PC-9 (cell line): ENCODE results near the gene AKR1B1. TPM values are rescaled to one million over a fixed set of nuclear protein-coding genes. Genes with fewer than 3 reads are reported as not detected.

Source experiments
- BruUV-seq: library from RNA; stranded (reverse); fragments of 400-500 nt; replicated peaks from 2 replicates; lab custom pipeline; 2021; lab: Mats Ljungman, UMichigan
- CTCF ChIA-PET: fragments of 300-600 bp; sonication (Branson Sonifier 250); formaldehyde crosslinking; loops from one replicate; lab custom pipeline; 2022; ENCODE audit warnings: antibody characterized with exemption; lab: Charles Lee
- POLR2A ChIA-PET: fragments of 300-600 bp; sonication (Branson Sonifier 250); formaldehyde crosslinking; loops from one replicate; lab custom pipeline; 2022; ENCODE audit warnings: antibody characterized with exemption; ENCODE audit not compliant: unreplicated experiment; lab: Charles Lee
- DNase-seq, 2 experiments: peaks; one replicate each; pipeline versions ENCODE4 v3.0.0 to v3.0.0-alpha.2; 2015 to 2022; ENCODE audit warnings: mixed read lengths in 1 of 2
- H2AFZ ChIP-seq: fragments of 200-600 bp; sonication (generic); 2 replicates; pipeline ENCODE4 v1.8.1; 2017; ENCODE audit warnings: antibody characterized with exemption
- H3F3A ChIP-seq: fragments of 200-600 bp; sonication (generic); 2 replicates; pipeline ENCODE4 v1.8.1; 2017; ENCODE audit warnings: antibody characterized with exemption, mild to moderate bottlenecking, low read depth; ENCODE audit not compliant: insufficient read depth
- H3K27ac ChIP-seq: fragments of 200-600 bp; sonication (generic); 2 replicates; pipeline ENCODE4 v1.6.1; 2016; ENCODE audit warnings: mixed run types
- H3K27me3 ChIP-seq: fragments of 200-600 bp; sonication (generic); 2 replicates; pipeline ENCODE4 v1.6.1; 2016; ENCODE audit warnings: low read depth, mixed run types; ENCODE audit not compliant: insufficient read depth
- H3K36me3 ChIP-seq: fragments of 200-600 bp; sonication (generic); 2 replicates; pipeline ENCODE4 v1.6.1; 2016; ENCODE audit warnings: low read depth, mixed run types
- H3K4me1 ChIP-seq: fragments of 200-600 bp; sonication (generic); replicated peaks from 2 replicates; pipeline ENCODE4 v1.6.1; 2016; ENCODE audit warnings: mixed run types; ENCODE audit not compliant: insufficient read depth
- H3K4me2 ChIP-seq: fragments of 200-600 bp; sonication (generic); 2 replicates; pipeline ENCODE4 v1.6.1; 2017; ENCODE audit warnings: mixed run types
- H3K4me3 ChIP-seq: fragments of 200-600 bp; sonication (generic); 2 replicates; pipeline ENCODE4 v1.6.1; 2016; ENCODE audit warnings: mixed run types
- H3K79me2 ChIP-seq: fragments of 200-600 bp; sonication (generic); 2 replicates; pipeline ENCODE4 v1.6.1; 2017; ENCODE audit warnings: low read depth, mixed run types
- H3K9me2 ChIP-seq: fragments of 200-600 bp; sonication (generic); 2 replicates; pipeline ENCODE4 v1.8.1; 2017; ENCODE audit warnings: mild to moderate bottlenecking; ENCODE audit not compliant: insufficient read depth
- H3K9me3 ChIP-seq: fragments of 200-600 bp; sonication (generic); 2 replicates; pipeline ENCODE4 v1.8.1; 2016; ENCODE audit warnings: low read depth; ENCODE audit not compliant: insufficient read depth
- H4K20me1 ChIP-seq: fragments of 200-600 bp; sonication (generic); 2 replicates; pipeline ENCODE4 v1.8.1; 2017; ENCODE audit not compliant: insufficient read depth
- CTCF ChIP-seq: fragments of 200-600 bp; sonication (generic); conservative IDR thresholded peaks from 2 replicates; pipeline ENCODE4 v1.6.1; 2017; ENCODE audit warnings: mixed run types, antibody characterized with exemption, mild to moderate bottlenecking, moderate library complexity
- EZH2 ChIP-seq: fragments of 200-600 bp; sonication (generic); IDR thresholded peaks from 2 replicates; pipeline ENCODE4 v1.8.0; 2017; ENCODE audit warnings: antibody characterized with exemption, low read depth
- intact Hi-C: fragments of 100-400 bp; cut with micrococcal nuclease; formaldehyde crosslinking; loops from one replicate; pipeline ENCODE4 v1.10.0; 2022; ENCODE audit not compliant: unreplicated experiment
- total RNA-seq: library from RNA; stranded (reverse); gene quantifications from 2 replicates; pipeline ENCODE4 v1.2.3, GENCODE V29; 2021

The AKR1B1 gene
- total RNA-seq, 1 experiment from 2014 or later, result 1,009 TPM

DNA sequence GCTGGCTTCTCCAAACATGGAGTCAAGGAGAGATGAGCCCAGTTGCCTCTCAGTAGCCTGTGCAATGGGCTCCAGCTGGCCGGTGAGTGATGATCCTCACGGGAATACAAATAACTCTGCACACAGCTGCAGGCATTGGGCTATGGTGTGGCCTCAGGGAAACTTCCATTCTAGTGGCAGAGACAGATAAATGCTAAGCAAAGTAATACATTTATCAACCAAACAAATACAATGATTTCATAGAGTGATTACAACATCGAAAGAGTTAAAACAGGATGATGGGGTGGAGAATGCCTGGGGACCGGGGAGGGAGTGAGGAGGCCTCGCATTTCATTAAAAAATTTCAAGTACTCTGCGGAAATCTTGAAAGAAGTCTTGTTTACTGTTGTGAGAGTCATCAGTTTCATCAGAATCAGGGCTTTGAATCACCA lies 15.0 kb upstream of the AKR1B1 start:
- DNase-seq, result peak in 1 of 2 experiments; percentile 95
- no peak for TF ChIP-seq EZH2
- no peak for TF ChIP-seq CTCF
- ChIA-PET CTCF (no interaction called here), POLR2A (interaction anchor here (0.7 kb wide), 1 partner anchor 9 kb away, joined by 3 read pairs; no protein-coding TSS in a partner anchor)
- peak overlapping the region; percentile 13; the same call in 1 of the 2 replicates for H2AFZ ChIP-seq
- H3K27ac ChIP-seq, result peak overlapping the region; percentile 94
- H3K27me3 ChIP-seq, result no peaks in the 10 kb centered on the region
- no peaks in the 10 kb centered on the region for H3K9me2 ChIP-seq
- no peaks in the 10 kb centered on the region for H4K20me1 ChIP-seq
- peaks cover 85% of the 10 kb centered on the region for H3K4me1 ChIP-seq
- intact Hi-C loops, result no loop called here
- peaks cover 36% of the 10 kb centered on the region for H3F3A ChIP-seq
- no TSS peak for BruUV-seq
- H3K79me2 ChIP-seq, result no peaks in the 10 kb centered on the region
- peak overlapping the region; percentile 2; the same call in 1 of the 2 replicates for H3K4me3 ChIP-seq
- peak overlapping the region; percentile 55 for H3K4me2 ChIP-seq
- peaks cover 31% of the 10 kb centered on the region for H3K9me3 ChIP-seq
- H3K36me3 ChIP-seq, result no peaks in the 10 kb centered on the region; the same call in 1 of the 2 replicates

DNA sequence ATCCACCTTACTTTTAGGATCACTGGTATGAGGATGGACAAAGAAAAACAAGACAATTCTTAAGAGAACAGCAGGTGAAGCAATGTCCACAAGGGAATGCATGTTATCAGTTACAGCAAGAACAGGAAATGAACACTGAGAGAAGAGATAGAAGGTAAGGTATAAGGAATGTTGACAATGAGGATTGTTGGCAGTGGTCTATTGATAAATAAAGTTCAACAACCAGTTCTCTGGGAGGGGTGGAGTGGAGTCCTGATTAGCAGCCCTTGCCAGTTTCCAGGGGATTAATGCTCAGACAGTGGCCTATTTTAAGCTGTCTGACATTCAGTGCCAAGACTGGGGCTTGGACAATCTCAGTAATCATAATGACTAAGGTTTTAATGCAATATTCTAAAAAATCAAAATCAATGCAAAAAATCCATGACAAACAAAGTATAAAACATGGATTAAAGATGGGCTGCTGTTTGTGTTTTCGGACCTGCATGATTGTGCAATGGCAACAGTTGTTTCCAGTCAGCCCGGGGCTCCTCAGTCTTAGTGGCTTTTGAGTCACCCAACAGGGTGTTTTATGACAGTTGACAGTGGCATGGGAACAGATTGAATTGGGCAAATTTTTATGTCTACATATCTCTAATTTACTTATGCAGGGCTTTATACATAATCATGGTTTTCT lies 13.8 kb upstream of the AKR1B1 start:
- peaks cover 31% of the 10 kb centered on the region for H3K9me3 ChIP-seq
- POLR2A ChIA-PET, result no interaction called here
- H3K4me3 ChIP-seq, result no peak overlapping the region
- peak overlapping the region; percentile 55 for H3K4me2 ChIP-seq
- H2AFZ ChIP-seq, result no peak overlapping the region
- TF ChIP-seq EZH2 (no peak), CTCF (no peak)
- CTCF ChIA-PET, result no interaction called here
- intact Hi-C loops, result no loop called here
- DNase-seq, result peak in 1 of 2 experiments; percentile 76
- H3K36me3 ChIP-seq, result no peaks in the 10 kb centered on the region; the same call in 1 of the 2 replicates
- H4K20me1 ChIP-seq, result no peaks in the 10 kb centered on the region
- peaks cover 73% of the 10 kb centered on the region for H3K4me1 ChIP-seq
- H3K9me2 ChIP-seq, result no peaks in the 10 kb centered on the region
- no TSS peak for BruUV-seq
- no peaks in the 10 kb centered on the region for H3K79me2 ChIP-seq
- H3K27me3 ChIP-seq, result no peaks in the 10 kb centered on the region
- H3K27ac ChIP-seq, result peak overlapping the region; percentile 94
- H3F3A ChIP-seq, result peaks cover 36% of the 10 kb centered on the region

GRCh38 chr7:134470864-134471263 lies 12.0 kb upstream of the AKR1B1 start:
- Histone ChIP-seq H3K4me1 (peaks cover 56% of the 10 kb centered on the region), H3K4me3 (no peak overlapping the region), H3K27ac (peak overlapping the region; percentile 37), H3K36me3 (no peaks in the 10 kb centered on the region; the same call in 1 of the 2 replicates), H3K79me2 (no peaks in the 10 kb centered on the region), H3K9me2 (no peaks in the 10 kb centered on the region), H3K9me3 (peaks cover 31% of the 10 kb centered on the region), H4K20me1 (no peaks in the 10 kb centered on the region), H2AFZ (no peak overlapping the region), H3F3A (peaks cover 36% of the 10 kb centered on the region), H3K27me3 (no peaks in the 10 kb centered on the region), H3K4me2 (peak overlapping the region; percentile 38)
- TF ChIP-seq EZH2 (no peak), CTCF (no peak)
- POLR2A ChIA-PET, result no interaction called here
- CTCF ChIA-PET, result no interaction called here
- no TSS peak for BruUV-seq
- intact Hi-C loops, result no loop called here
- peak; percentile 54 to 80 for DNase-seq
